Measurements from ENCODE around the gene HS3ST3A1.

The HS3ST3A1 gene

GRCh38 chr17:13484020-13484419 is 117.7 kb downstream of the HS3ST3A1 start:
- Histone ChIP-seq H3K36me3 (ENCODE audit: control insufficient read depth, insufficient read depth, low read length) (no peaks in the 10 kb centered on the region), H3K9me3 (ENCODE audit: control insufficient read depth, low read length) (peaks cover 11% of the 10 kb centered on the region), H3K27ac (ENCODE audit: insufficient read depth, low read length, poor library complexity, severe bottlenecking) (no peak overlapping the region), H3K4me1 (ENCODE audit: control insufficient read depth, insufficient read depth, low read length, poor library complexity, severe bottlenecking) (no peaks in the 10 kb centered on the region), H3K27me3 (replicated peaks; ENCODE audit: control insufficient read depth, insufficient read depth, low read length, poor library complexity, severe bottlenecking) (no peaks in the 10 kb centered on the region), H3K4me3 (ENCODE audit: insufficient read depth, low read depth, low read length, poor library complexity, severe bottlenecking) (no peak overlapping the region)
- DNase-seq, result no peak

GRCh38 chr17:13480877-13481276 is 120.9 kb downstream of the HS3ST3A1 start:
- Histone ChIP-seq H3K27me3 (replicated peaks; ENCODE audit: control insufficient read depth, insufficient read depth, low read length, poor library complexity, severe bottlenecking) (no peaks in the 10 kb centered on the region), H3K36me3 (ENCODE audit: control insufficient read depth, insufficient read depth, low read length) (no peaks in the 10 kb centered on the region), H3K9me3 (ENCODE audit: control insufficient read depth, low read length) (peaks cover 11% of the 10 kb centered on the region), H3K4me3 (ENCODE audit: insufficient read depth, low read depth, low read length, poor library complexity, severe bottlenecking) (no peak overlapping the region), H3K27ac (ENCODE audit: insufficient read depth, low read length, poor library complexity, severe bottlenecking) (no peak overlapping the region), H3K4me1 (ENCODE audit: control insufficient read depth, insufficient read depth, low read length, poor library complexity, severe bottlenecking) (no peaks in the 10 kb centered on the region)
- DNase-seq, result no peak

GRCh38 chr17:13478326-13478830 is 123.4 kb downstream of the HS3ST3A1 start:
- H3K27ac ChIP-seq (ENCODE audit: insufficient read depth, low read length, poor library complexity, severe bottlenecking), result no peak overlapping the region
- no peak overlapping the region for H3K4me3 ChIP-seq (ENCODE audit: insufficient read depth, low read depth, low read length, poor library complexity, severe bottlenecking)
- H3K36me3 ChIP-seq (ENCODE audit: control insufficient read depth, insufficient read depth, low read length), result no peaks in the 10 kb centered on the region
- DNase-seq, result no peak
- H3K4me1 ChIP-seq (ENCODE audit: control insufficient read depth, insufficient read depth, low read length, poor library complexity, severe bottlenecking), result no peaks in the 10 kb centered on the region
- H3K9me3 ChIP-seq (ENCODE audit: control insufficient read depth, low read length), result peaks cover 11% of the 10 kb centered on the region
- H3K27me3 ChIP-seq (replicated peaks; ENCODE audit: control insufficient read depth, insufficient read depth, low read length, poor library complexity, severe bottlenecking), result no peaks in the 10 kb centered on the region

- Histone ChIP-seq H3K4me3 (ENCODE audit: insufficient read depth, low read depth, low read length, poor library complexity, severe bottlenecking) (no peak overlapping the region), H3K9me3 (ENCODE audit: control insufficient read depth, low read length) (peaks cover 11% of the 10 kb centered on the region), H3K27ac (ENCODE audit: insufficient read depth, low read length, poor library complexity, severe bottlenecking) (no peak overlapping the region), H3K4me1 (ENCODE audit: control insufficient read depth, insufficient read depth, low read length, poor library complexity, severe bottlenecking) (no peaks in the 10 kb centered on the region), H3K27me3 (replicated peaks; ENCODE audit: control insufficient read depth, insufficient read depth, low read length, poor library complexity, severe bottlenecking) (no peaks in the 10 kb centered on the region), H3K36me3 (ENCODE audit: control insufficient read depth, insufficient read depth, low read length) (no peaks in the 10 kb centered on the region)
- no peak for DNase-seq
Measured at GRCh38 chr17:13477180-13477611, 124.5 kb downstream of the HS3ST3A1 start.

- no peak for DNase-seq
- H3K4me3 ChIP-seq (ENCODE audit: insufficient read depth, low read depth, low read length, poor library complexity, severe bottlenecking), result no peak overlapping the region
- no peak overlapping the region for H3K27ac ChIP-seq (ENCODE audit: insufficient read depth, low read length, poor library complexity, severe bottlenecking)
- no peaks in the 10 kb centered on the region for H3K36me3 ChIP-seq (ENCODE audit: control insufficient read depth, insufficient read depth, low read length)
- H3K9me3 ChIP-seq (ENCODE audit: control insufficient read depth, low read length), result peaks cover 10% of the 10 kb centered on the region
- no peaks in the 10 kb centered on the region for H3K27me3 ChIP-seq (replicated peaks; ENCODE audit: control insufficient read depth, insufficient read depth, low read length, poor library complexity, severe bottlenecking)
- no peaks in the 10 kb centered on the region for H3K4me1 ChIP-seq (ENCODE audit: control insufficient read depth, insufficient read depth, low read length, poor library complexity, severe bottlenecking)
Measured at GRCh38 chr17:13476720-13477119, 125.0 kb downstream of the HS3ST3A1 start.

GRCh38 chr17:13475574-13476223 is 126.0 kb downstream of the HS3ST3A1 start:
- no peak overlapping the region for H3K4me3 ChIP-seq (ENCODE audit: insufficient read depth, low read depth, low read length, poor library complexity, severe bottlenecking)
- no peaks in the 10 kb centered on the region for H3K27me3 ChIP-seq (replicated peaks; ENCODE audit: control insufficient read depth, insufficient read depth, low read length, poor library complexity, severe bottlenecking)
- H3K27ac ChIP-seq (ENCODE audit: insufficient read depth, low read length, poor library complexity, severe bottlenecking), result no peak overlapping the region
- H3K4me1 ChIP-seq (ENCODE audit: control insufficient read depth, insufficient read depth, low read length, poor library complexity, severe bottlenecking), result no peaks in the 10 kb centered on the region
- no peak for DNase-seq
- no peaks in the 10 kb centered on the region for H3K36me3 ChIP-seq (ENCODE audit: control insufficient read depth, insufficient read depth, low read length)
- H3K9me3 ChIP-seq (ENCODE audit: control insufficient read depth, low read length), result peaks cover under 1% of the 10 kb centered on the region

- Histone ChIP-seq H3K27ac (ENCODE audit: insufficient read depth, low read length, poor library complexity, severe bottlenecking) (no peak overlapping the region), H3K36me3 (ENCODE audit: control insufficient read depth, insufficient read depth, low read length) (no peaks in the 10 kb centered on the region)
- no peak for DNase-seq
Measured at GRCh38 chr17:13474073-13474800, 127.5 kb downstream of the HS3ST3A1 start.

GRCh38 chr17:13465678-13466077 is 136.1 kb downstream of the HS3ST3A1 start:
- no peaks in the 10 kb centered on the region for H3K9me3 ChIP-seq (ENCODE audit: control insufficient read depth, low read length)
- H3K4me3 ChIP-seq (ENCODE audit: insufficient read depth, low read depth, low read length, poor library complexity, severe bottlenecking), result no peak overlapping the region
- no peaks in the 10 kb centered on the region for H3K36me3 ChIP-seq (ENCODE audit: control insufficient read depth, insufficient read depth, low read length)
- H3K4me1 ChIP-seq (ENCODE audit: control insufficient read depth, insufficient read depth, low read length, poor library complexity, severe bottlenecking), result no peaks in the 10 kb centered on the region
- H3K27ac ChIP-seq (ENCODE audit: insufficient read depth, low read length, poor library complexity, severe bottlenecking), result no peak overlapping the region
- DNase-seq, result no peak
- H3K27me3 ChIP-seq (replicated peaks; ENCODE audit: control insufficient read depth, insufficient read depth, low read length, poor library complexity, severe bottlenecking), result no peaks in the 10 kb centered on the region

More at GRCh38 chr17:13474073-13474800, 127.5 kb downstream of the HS3ST3A1 start:
- H3K27me3 ChIP-seq (replicated peaks; ENCODE audit: control insufficient read depth, insufficient read depth, low read length, poor library complexity, severe bottlenecking), result no peaks in the 10 kb centered on the region
- H3K4me1 ChIP-seq (ENCODE audit: control insufficient read depth, insufficient read depth, low read length, poor library complexity, severe bottlenecking), result no peaks in the 10 kb centered on the region
- H3K4me3 ChIP-seq (ENCODE audit: insufficient read depth, low read depth, low read length, poor library complexity, severe bottlenecking), result no peak overlapping the region
- no peaks in the 10 kb centered on the region for H3K9me3 ChIP-seq (ENCODE audit: control insufficient read depth, low read length)

GRCh38 chr17:13462673-13463124 is 139.0 kb downstream of the HS3ST3A1 start:
- no peaks in the 10 kb centered on the region for H3K36me3 ChIP-seq (ENCODE audit: control insufficient read depth, insufficient read depth, low read length)
- H3K27ac ChIP-seq (ENCODE audit: insufficient read depth, low read length, poor library complexity, severe bottlenecking), result no peak overlapping the region
- H3K4me1 ChIP-seq (ENCODE audit: control insufficient read depth, insufficient read depth, low read length, poor library complexity, severe bottlenecking), result no peaks in the 10 kb centered on the region
- H3K27me3 ChIP-seq (replicated peaks; ENCODE audit: control insufficient read depth, insufficient read depth, low read length, poor library complexity, severe bottlenecking), result no peaks in the 10 kb centered on the region
- DNase-seq, result no peak
- no peak overlapping the region for H3K4me3 ChIP-seq (ENCODE audit: insufficient read depth, low read depth, low read length, poor library complexity, severe bottlenecking)
- H3K9me3 ChIP-seq (ENCODE audit: control insufficient read depth, low read length), result no peaks in the 10 kb centered on the region

GRCh38 chr17:13462146-13462545 is 139.6 kb downstream of the HS3ST3A1 start:
- H3K27me3 ChIP-seq (replicated peaks; ENCODE audit: control insufficient read depth, insufficient read depth, low read length, poor library complexity, severe bottlenecking), result no peaks in the 10 kb centered on the region
- no peak overlapping the region for H3K4me3 ChIP-seq (ENCODE audit: insufficient read depth, low read depth, low read length, poor library complexity, severe bottlenecking)
- H3K27ac ChIP-seq (ENCODE audit: insufficient read depth, low read length, poor library complexity, severe bottlenecking), result no peak overlapping the region
- DNase-seq, result no peak
- no peaks in the 10 kb centered on the region for H3K36me3 ChIP-seq (ENCODE audit: control insufficient read depth, insufficient read depth, low read length)
- no peaks in the 10 kb centered on the region for H3K9me3 ChIP-seq (ENCODE audit: control insufficient read depth, low read length)
- no peaks in the 10 kb centered on the region for H3K4me1 ChIP-seq (ENCODE audit: control insufficient read depth, insufficient read depth, low read length, poor library complexity, severe bottlenecking)

Data from effector memory CD4-positive, alpha-beta T cell (primary cell).